EL (cell line): ENCODE results near the gene PSMD13.
"Not testable (repeated sequence)": the region's sequence is repeated elsewhere in the genome, so short reads cannot be mapped to it uniquely, and the experiment has no call there.

ENCODE experiments used
- DNase-seq: peaks from one replicate; pipeline ENCODE4 v3.0.0-alpha.2; 2016

PSMD13 gene

DNA sequence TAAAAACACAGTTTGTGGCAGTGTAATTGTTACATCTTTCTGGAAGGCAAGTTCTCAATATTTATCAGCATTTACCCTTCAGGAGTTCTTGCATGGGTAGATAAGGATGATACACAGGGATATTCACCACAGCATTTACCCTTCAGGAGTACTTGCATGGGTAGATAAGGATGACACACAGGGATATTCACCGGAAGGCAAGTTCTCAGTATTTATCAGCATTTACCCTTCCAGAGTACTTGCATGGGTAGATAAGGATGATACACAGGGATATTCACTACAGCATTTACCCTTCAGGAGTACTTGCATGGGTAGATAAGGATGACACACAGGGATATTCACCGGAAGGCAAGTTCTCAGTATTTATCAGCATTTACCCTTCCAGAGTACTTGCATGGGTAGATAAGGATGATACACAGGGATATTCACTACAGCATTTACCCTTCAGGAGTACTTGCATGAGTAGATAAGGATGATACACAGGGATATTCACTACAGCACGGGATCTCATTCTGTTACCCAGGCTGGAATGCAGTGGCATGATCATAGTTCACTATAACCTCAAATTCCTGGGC is 16.0 kb upstream of the PSMD13 start:
- DNase-seq: not testable (repeated sequence)

DNA sequence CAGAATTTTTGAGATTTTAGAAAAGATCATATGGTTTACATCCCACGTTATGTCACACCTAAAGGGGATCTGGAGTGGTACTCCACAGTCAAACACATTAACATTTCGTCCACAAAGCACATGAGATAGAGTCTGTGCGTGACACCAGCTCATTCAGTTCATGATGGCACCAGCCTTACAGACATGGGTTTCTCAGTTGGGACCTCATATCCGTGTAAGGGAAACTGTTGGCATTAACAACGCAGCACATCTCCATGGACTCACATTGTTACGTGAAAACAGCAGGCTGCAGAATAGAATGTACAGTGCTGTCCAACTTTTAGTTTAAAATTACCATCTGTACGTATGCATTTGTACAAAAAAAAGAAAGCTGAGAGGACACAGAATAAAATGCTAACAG is 15.2 kb upstream of the PSMD13 start:
- no peak for DNase-seq

- no peak for DNase-seq
Measured at GRCh38 chr11:221998-222789, 14.6 kb upstream of the PSMD13 start.

- DNase-seq: no peak
Measured at GRCh38 chr11:223026-223789, 13.6 kb upstream of the PSMD13 start.

DNA sequence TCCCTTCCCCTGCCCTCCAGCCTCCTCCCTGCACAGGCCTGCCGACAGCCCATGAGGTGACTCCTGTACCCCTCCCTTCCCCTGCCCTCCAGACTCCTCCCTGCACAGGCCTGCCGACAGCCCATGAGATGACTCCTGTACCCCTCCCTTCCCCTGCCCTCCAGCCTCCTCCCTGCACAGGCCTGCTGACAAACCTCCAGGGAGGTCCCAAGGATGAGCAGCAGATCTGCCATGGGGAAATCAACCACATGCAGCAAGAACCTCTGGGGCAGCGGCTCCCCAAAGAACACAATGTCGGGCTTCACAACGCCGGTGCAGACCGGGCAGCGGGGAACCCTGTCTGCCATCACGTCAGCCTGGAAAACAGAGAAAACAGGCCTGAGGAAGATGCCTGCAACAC is 12.9 kb upstream of the PSMD13 start:
- DNase-seq: no peak

- DNase-seq: no peak
Measured at GRCh38 chr11:224424-224823, 12.4 kb upstream of the PSMD13 start.

- no peak for DNase-seq
Measured at GRCh38 chr11:225734-226453, 10.9 kb upstream of the PSMD13 start.

GRCh38 chr11:227824-228379 is 8.9 kb upstream of the PSMD13 start:
- no peak for DNase-seq

- no peak for DNase-seq
Measured at GRCh38 chr11:230431-230830, 6.3 kb upstream of the PSMD13 start.

- DNase-seq: no peak
Measured at GRCh38 chr11:232783-233565, 3.8 kb upstream of the PSMD13 start.

GRCh38 chr11:235180-235579 is 1.6 kb upstream of the PSMD13 start:
- no peak for DNase-seq

DNA sequence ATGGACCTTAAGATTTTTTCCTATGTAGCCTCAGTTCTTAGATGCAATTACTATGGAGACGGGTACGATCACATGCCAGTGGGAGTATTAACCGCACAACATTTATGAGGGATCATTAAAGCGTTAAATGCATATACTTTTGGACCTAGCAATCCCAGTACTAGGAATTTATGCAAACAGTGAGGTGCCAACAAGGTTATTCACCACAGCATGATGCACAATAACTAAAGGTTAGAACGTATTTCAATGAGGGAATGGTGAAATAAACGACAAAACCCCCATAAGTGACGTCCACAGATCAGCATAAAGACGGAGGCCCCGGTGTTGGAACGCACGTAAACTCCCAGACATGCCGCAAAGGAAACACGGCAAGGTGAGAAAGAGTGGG is 1.2 kb upstream of the PSMD13 start:
- no peak for DNase-seq

DNA sequence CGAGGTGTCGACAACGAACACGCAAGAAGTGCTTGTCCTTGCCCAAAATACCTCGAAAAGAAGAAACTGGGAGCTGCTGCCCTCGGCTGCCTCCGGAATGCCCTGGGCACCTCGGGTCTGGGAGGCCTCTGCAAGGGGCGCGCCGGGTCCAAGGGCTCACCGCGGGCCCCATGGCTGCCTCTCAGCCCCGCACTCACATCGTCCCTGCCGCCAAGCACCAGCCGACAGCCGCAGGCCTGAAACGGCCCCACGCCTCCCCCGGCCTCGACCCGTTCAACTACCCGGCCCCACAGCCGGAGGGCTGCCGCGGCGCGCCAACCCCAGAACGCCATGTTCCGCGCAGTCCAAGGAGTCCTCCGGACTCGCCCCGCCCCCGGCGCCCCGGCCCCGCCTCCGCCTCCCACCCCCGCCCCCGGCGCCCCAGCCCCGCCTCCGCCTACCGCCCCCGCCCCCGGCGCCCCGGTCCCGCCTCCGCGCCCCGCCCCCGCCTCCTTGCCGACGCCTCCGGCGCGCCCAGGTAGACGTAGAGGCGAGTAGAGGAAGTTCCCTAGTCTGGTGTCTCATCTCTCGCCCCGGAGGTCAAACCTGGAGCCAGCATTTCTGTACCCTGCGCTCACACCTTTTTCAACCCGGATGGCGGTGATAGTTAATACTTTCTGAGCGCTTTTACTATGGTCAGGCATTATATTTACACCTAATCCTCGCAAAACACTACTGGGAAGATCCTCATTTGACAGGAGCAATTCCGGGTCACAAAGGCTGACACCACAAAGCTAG is 591 bp upstream of the PSMD13 start, which contains the start of gene SIRT3:
Gene SIRT3, minus strand, starts transcription at position 346 of the 777 bp plus-strand sequence. Its CDS starts 14 bp downstream, at position 332.
- DNase-seq: peak; percentile 78

DNA sequence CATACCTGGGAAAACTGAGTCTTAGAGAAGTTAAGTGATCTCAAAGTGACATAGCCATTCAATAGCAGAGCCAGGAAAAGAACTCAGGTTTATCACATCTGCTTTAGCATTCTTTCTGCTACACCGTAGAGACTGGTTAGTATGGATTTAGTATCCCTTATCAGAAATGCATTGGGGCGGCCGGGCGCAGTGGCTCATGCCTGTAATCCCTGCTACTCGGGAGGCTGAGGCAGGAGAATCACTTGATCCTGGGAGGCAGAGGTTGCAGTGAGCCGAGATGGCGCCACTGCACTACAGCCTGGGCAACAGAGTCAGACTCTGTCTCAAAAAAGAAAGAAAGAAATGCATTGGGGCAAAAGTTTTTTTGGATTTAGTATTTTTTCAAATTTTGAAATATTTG is 1.6 kb downstream of the PSMD13 start:
- not testable (repeated sequence) for DNase-seq

DNA sequence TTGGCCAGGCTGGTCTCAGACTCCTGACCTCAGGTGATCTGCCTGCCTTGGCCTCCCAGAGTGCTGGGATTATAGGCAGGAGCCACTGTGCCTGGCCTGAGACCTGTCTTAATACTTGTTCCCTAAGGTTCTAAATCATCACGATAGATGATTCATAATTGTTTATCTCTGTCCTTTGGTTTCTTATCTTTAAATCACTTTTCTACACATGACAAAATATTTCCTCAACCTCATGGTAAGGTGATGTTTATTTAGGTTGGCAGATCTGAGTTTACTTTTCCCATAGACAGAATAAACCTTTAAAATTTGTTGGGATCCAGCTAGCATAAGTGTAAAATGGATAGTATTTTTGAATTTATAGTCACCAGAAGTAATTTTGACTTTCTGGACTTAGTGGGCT is 3.5 kb downstream of the PSMD13 start:
- DNase-seq: no peak

DNA sequence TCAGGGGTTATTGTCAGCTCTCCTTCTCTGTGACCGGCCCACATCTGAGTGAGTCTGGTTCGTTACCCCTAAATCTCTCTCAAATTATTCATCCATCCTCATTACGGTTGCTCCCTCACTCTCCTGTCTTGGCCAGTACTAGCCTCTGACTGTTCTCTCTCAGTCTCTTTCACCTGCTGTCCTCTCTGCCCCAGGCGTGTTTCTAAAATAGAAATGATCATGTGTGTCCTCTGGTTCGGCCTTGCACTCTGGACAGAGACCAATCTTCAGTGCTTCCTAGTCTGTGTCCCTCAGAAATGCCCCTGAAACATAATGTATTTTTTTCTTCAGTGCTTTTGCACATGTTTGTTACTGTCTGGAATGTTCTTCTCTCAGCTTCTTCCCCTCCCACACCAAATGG is 4.9 kb downstream of the PSMD13 start:
- DNase-seq: no peak

GRCh38 chr11:244376-244775 is 7.6 kb downstream of the PSMD13 start:
- no peak for DNase-seq

DNA sequence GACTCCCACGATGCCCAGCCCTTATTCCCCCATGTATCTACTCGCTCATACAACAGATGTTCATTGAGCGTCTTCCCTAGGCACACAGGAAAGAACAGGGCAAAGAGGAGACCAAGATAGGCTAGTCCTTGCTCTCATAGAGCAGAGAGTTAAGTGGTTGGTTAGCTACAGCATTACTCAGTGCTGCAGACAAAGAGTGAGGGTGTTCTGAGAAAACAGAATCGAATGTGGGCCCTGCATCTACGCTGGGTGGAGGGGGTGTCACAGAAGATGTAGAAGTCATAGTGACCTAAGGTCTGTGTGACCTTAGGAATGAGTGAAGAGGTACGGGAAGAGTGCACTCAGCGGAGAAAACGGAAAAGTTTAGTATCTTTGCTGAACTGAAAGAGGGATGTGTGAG is 12.3 kb downstream of the PSMD13 start:
- DNase-seq: no peak

DNA sequence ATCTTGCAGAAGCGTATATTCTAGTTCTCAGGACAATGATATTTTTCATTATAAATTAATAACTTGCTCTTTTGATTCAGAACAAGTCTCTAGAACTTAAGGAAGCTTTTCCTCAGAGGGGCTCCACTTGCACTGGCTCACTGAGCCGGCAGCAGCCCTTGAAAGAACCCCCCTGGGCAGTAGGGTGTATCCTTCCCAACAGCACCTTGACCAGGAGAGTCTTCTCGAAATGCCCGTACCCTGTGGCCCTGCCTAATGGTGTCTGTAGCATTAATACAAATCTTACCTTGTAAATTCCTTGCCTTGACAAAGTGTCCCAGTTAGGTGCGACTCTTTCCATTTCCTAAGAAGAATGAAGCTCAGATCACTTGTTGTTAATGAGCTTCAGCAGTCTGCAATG is 13.5 kb downstream of the PSMD13 start:
- DNase-seq: no peak

GRCh38 chr11:250740-251299 is 14.0 kb downstream of the PSMD13 start:
- DNase-seq: peak; percentile 46

DNA sequence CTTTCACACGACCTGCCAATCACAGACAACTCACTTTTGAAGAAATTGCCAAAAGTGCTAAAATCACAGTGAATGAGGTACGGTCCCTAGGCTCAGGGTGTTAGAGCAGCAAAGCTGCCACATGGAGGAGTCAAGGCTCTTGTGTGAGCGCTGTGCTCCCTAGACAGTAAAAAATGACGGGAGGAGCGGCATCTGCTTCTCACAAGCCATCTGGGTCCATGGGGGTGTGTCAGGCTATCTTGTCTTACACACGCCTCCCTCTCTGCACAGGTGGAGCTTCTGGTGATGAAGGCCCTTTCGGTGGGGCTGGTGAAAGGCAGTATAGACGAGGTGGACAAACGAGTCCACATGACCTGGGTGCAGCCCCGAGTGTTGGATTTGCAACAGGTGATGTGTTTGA is 14.8 kb downstream of the PSMD13 start:
- DNase-seq: no peak
